B cell (primary cell): ENCODE data around the gene CBX7. TPM values are rescaled to one million over a fixed set of nuclear protein-coding genes. Genes with fewer than 3 reads are reported as not detected.

Experiments used
- ATAC-seq: fragments of 200-7000 bp; cut with Tn5 transposase; one replicate; pipeline ENCODE4 v1.10.0; 2021; ENCODE audit warnings: low read depth, mild to moderate bottlenecking, moderate number of reproducible peaks, moderate library complexity
- CTCF ChIA-PET: fragments of 350-600 bp; sonication (Branson Sonifier 250); formaldehyde crosslinking; loops from one replicate; lab custom pipeline; 2021; ENCODE audit warnings: antibody characterized with exemption, inconsistent platforms; lab: Charles Lee
- POLR2A ChIA-PET: fragments of 350-600 bp; sonication (Branson Sonifier 250); formaldehyde crosslinking; loops from one replicate; lab custom pipeline; 2021; ENCODE audit warnings: antibody characterized with exemption; lab: Charles Lee
- DNase-seq: peaks from one replicate; pipeline ENCODE4 v3.0.0; 2013
- H2AFZ ChIP-seq: 2 replicates; pipeline ENCODE4 v1.6.1; 2012; ENCODE audit warnings: mild to moderate bottlenecking, low read depth, low read length; ENCODE audit not compliant: insufficient read depth, poor library complexity, severe bottlenecking
- H3K27ac ChIP-seq, 2 donors: 1 replicate in 1 of 2; 2 replicates in 1 of 2; pipeline ENCODE4 v1.5.1; 2012 to 2013; ENCODE audit warnings: low read length in 2 of 2, mild to moderate bottlenecking in 2 of 2, moderate library complexity in 1 of 2
- H3K27me3 ChIP-seq, 4 experiments: fragments of 200-600 bp in 1 of 4; sonication (generic) in 1 of 4; replicated peaks in 1 of 4; 1 replicate in 2 of 4; 2 replicates in 2 of 4; pipeline versions ENCODE4 v1.6.1 to v1.7.0; 2013 to 2016; ENCODE audit warnings: low read length in 3 of 4, mild to moderate bottlenecking in 2 of 4, mixed read lengths in 1 of 4, moderate library complexity in 1 of 4; ENCODE audit not compliant: insufficient read depth in 4 of 4, control insufficient read depth in 3 of 4; ENCODE audit errors: control extremely low read depth in 1 of 4
- H3K36me3 ChIP-seq, 2 experiments: replicated peaks in 1 of 2; 1 replicate in 1 of 2; 2 replicates in 1 of 2; pipeline versions ENCODE4 v1.6.1 to v1.7.1; 2013; ENCODE audit warnings: low read length in 1 of 2; ENCODE audit not compliant: insufficient read depth in 2 of 2, control insufficient read depth in 1 of 2; ENCODE audit errors: control extremely low read depth in 1 of 2, extremely low read depth in 1 of 2
- H3K4me1 ChIP-seq, 2 donors: fragments of 200-600 bp in 1 of 2; sonication (generic) in 1 of 2; 1 replicate in 1 of 2; 2 replicates in 1 of 2; pipeline versions ENCODE4 v1.5.1 to v1.6.1; 2013 to 2017; ENCODE audit warnings: low read length in 2 of 2; ENCODE audit not compliant: control insufficient read depth in 2 of 2, insufficient read depth in 2 of 2
- H3K4me2 ChIP-seq: replicated peaks from 2 replicates; pipeline ENCODE3; 2012; ENCODE audit warnings: mild to moderate bottlenecking, low read depth, low read length; ENCODE audit not compliant: poor library complexity, severe bottlenecking
- H3K4me3 ChIP-seq, 5 experiments: fragments of 200-600 bp in 1 of 5; sonication (generic) in 1 of 5; 1 replicate in 3 of 5; 2 replicates in 2 of 5; pipeline versions ENCODE4 v1.5.1 to v1.7.0; 2011 to 2016; ENCODE audit warnings: low read length in 4 of 5, mild to moderate bottlenecking in 4 of 5, low read depth in 2 of 5, control low read depth in 1 of 5, moderate library complexity in 1 of 5; ENCODE audit not compliant: insufficient read depth in 1 of 5; ENCODE audit errors: control extremely low read depth in 1 of 5, extremely low read depth in 1 of 5
- H3K79me2 ChIP-seq: fragments of 200-600 bp; sonication (generic); one replicate; pipeline ENCODE4 v1.6.0; 2016; ENCODE audit warnings: low read length; ENCODE audit not compliant: control insufficient read depth, insufficient read depth
- H3K9ac ChIP-seq: fragments of 200-600 bp; sonication (generic); 2 replicates; pipeline ENCODE4 v1.6.1; 2017; ENCODE audit warnings: mild to moderate bottlenecking, low read length, moderate library complexity
- H3K9me3 ChIP-seq, 3 donors: one replicate each; pipeline versions ENCODE4 v1.6.1 to v1.7.1; 2013; ENCODE audit warnings: low read length in 2 of 3; ENCODE audit not compliant: control insufficient read depth in 2 of 3, insufficient read depth in 1 of 3; ENCODE audit errors: control extremely low read depth in 1 of 3
- H4K20me1 ChIP-seq: 2 replicates; pipeline ENCODE4 v1.6.0; 2012; ENCODE audit warnings: mild to moderate bottlenecking, low read length; ENCODE audit not compliant: insufficient read depth, control insufficient read depth, poor library complexity, severe bottlenecking
- H3K27ac Mint-ChIP-seq: one replicate; pipeline ENCODE4 v1.8.0; 2021; ENCODE audit warnings: mixed read lengths
- H3K27me3 Mint-ChIP-seq: one replicate; pipeline ENCODE4 v1.8.0; 2021; ENCODE audit warnings: mixed read lengths
- H3K4me1 Mint-ChIP-seq: one replicate; pipeline ENCODE4 v1.8.0; 2021; ENCODE audit warnings: mixed read lengths
- H3K4me3 Mint-ChIP-seq: one replicate; pipeline ENCODE4 v1.8.0; 2021; ENCODE audit warnings: mixed read lengths
- H3K9me3 Mint-ChIP-seq: one replicate; pipeline ENCODE4 v1.8.0; 2022; ENCODE audit warnings: mixed read lengths; ENCODE audit not compliant: insufficient read depth
- CTCF ChIP-seq: fragments of 200-600 bp; IDR thresholded peaks from one replicate; pipeline ENCODE4 v1.8.0; 2022; ENCODE audit warnings: antibody characterized with exemption, mild to moderate bottlenecking
- EZH2 ChIP-seq: IDR thresholded peaks from 2 replicates; pipeline ENCODE4 v1.6.1; 2012; ENCODE audit warnings: borderline replicate concordance, low read depth, mild to moderate bottlenecking, moderate library complexity, low read length; ENCODE audit not compliant: insufficient read depth, poor library complexity, severe bottlenecking
- WGBS: methylation state at CpG from one replicate; pipeline ENCODE4 v1.1.5; 2013; ENCODE audit warnings: missing lambda C conversion rate; ENCODE audit not compliant: insufficient coverage; 5-methylcytosine and 5-hydroxymethylcytosine counted together
- intact Hi-C: fragments of 100-400 bp; cut with micrococcal nuclease; formaldehyde crosslinking; loops from one replicate; pipeline ENCODE4 v1.10.0; 2022
- polyA plus RNA-seq: library from polyadenylated mRNA; depleted of rRNA; stranded (reverse); fragments of >200 nt; gene quantifications from 2 replicates; pipeline ENCODE4 v1.2.3, GENCODE V29; 2012
- total RNA-seq, 2 donors: library from RNA; stranded (reverse); fragments of 120-200 nt in 1 of 2; gene quantifications; 1 replicate in 1 of 2; 2 replicates in 1 of 2; pipeline versions ENCODE4 v1.2.3 to v1.2.4, GENCODE V29; 2013 to 2022

Gene CBX7
- total and polyA plus RNA-seq, 2 donors (not counting 1 experiment from before 2014, with no cell fraction given), result 83.6 to 141 TPM

- Histone ChIP-seq H3K27me3 (peaks cover 0 to 14% (median 8%) of the 10 kb centered on the region in 4 experiments), H3K9me3 (no peaks in the 10 kb centered on the region), H4K20me1 (peaks cover 2% of the 10 kb centered on the region), H3K4me3 (no peak overlapping the region), H3K4me1 (peaks cover 66 to 69% of the 10 kb centered on the region in 2 donors), H3K27ac (peak overlapping the region; percentile 91 to 97), H3K4me2 (peak overlapping the region; percentile 85), H3K79me2 (peaks cover 72% of the 10 kb centered on the region), H3K9ac (peak overlapping the region; percentile 83), H3K36me3 (peaks cover 0 to 22% of the 10 kb centered on the region in 2 experiments), H2AFZ (no peak overlapping the region)
- POLR2A ChIA-PET, result interaction anchor here (0.6 to 5.1 kb wide), 4 partner anchors 108 to 894 kb away, joined by 3 to 40 read pairs (median 10); partner anchors contain the start of gene RPL3
- H3K27ac Mint-ChIP-seq, result peak overlapping the region; percentile 90
- no peak for TF ChIP-seq CTCF
- TF ChIP-seq EZH2, result no peak
- 95% methylated on average over 15 of the region's 16 CpGs for WGBS
- CTCF ChIA-PET, result interaction anchor here (1.0 to 5.4 kb wide), 7 partner anchors 20 to 280 kb away, joined by 3 to 28 read pairs (median 5); partner anchors contain the start of gene CBX6
- ATAC-seq (no peak), DNase-seq (no peak)
- no peaks in the 10 kb centered on the region for H3K9me3 Mint-ChIP-seq
- H3K4me3 Mint-ChIP-seq, result peak overlapping the region; percentile 90
- H3K4me1 Mint-ChIP-seq, result peaks cover 57% of the 10 kb centered on the region
- peaks cover 16% of the 10 kb centered on the region for H3K27me3 Mint-ChIP-seq
- intact Hi-C loops, result loop anchor here (5.0 kb wide), 1 partner anchor 252 kb away; no protein-coding TSS in a partner anchor
Measured at GRCh38 chr22:39149915-39150847, 2.3 kb downstream of the CBX7 start.
